Liver (tissue), 3 donors: ENCODE results near the gene PCF11.

ENCODE experiments used
- EGR1 ChIP-seq, 2 donors: IDR thresholded peaks; 2 replicates each; pipeline ENCODE4 v1.6.1; 2016 to 2018; ENCODE audit warnings: antibody characterized with exemption in 2 of 2, low read depth in 2 of 2
- GABPA ChIP-seq, 2 donors: IDR thresholded peaks in 1 of 2; conservative IDR thresholded peaks in 1 of 2; 2 replicates each; pipeline ENCODE4 v1.6.1; 2016; ENCODE audit warnings: antibody characterized with exemption in 2 of 2, mild to moderate bottlenecking in 1 of 2, moderate library complexity in 1 of 2
- HNF4A ChIP-seq, 2 donors: conservative IDR thresholded peaks; 2 replicates each; pipeline ENCODE4 v1.6.1; 2016; ENCODE audit warnings: antibody characterized with exemption in 2 of 2, mild to moderate bottlenecking in 2 of 2
- JUND ChIP-seq, 2 donors: IDR thresholded peaks; 2 replicates each; pipeline ENCODE4 v1.6.1; 2016; ENCODE audit warnings: antibody characterized with exemption in 2 of 2
- RAD21 ChIP-seq, 2 donors: IDR thresholded peaks; 2 replicates each; pipeline ENCODE4 v1.6.1; 2016; ENCODE audit warnings: antibody characterized with exemption in 2 of 2, mild to moderate bottlenecking in 2 of 2
- RXRA ChIP-seq, 2 donors: IDR thresholded peaks; 2 replicates each; pipeline ENCODE4 v1.6.1; 2017 to 2018; ENCODE audit warnings: antibody characterized with exemption in 2 of 2, mild to moderate bottlenecking in 1 of 2
- SP1 ChIP-seq: IDR thresholded peaks from 2 replicates; pipeline ENCODE4 v1.6.1; 2018; ENCODE audit warnings: antibody characterized with exemption, mild to moderate bottlenecking
- YY1 ChIP-seq: IDR thresholded peaks from 2 replicates; pipeline ENCODE4 v1.6.1; 2016; ENCODE audit warnings: antibody characterized with exemption, mild to moderate bottlenecking
- TF ChIP-seq, protein P1 (sequence below): fragments of 150-350 bp; IDR thresholded peaks from 2 replicates; pipeline ENCODE4 v1.5.1; 2017; ENCODE audit warnings: improper control_type of control experiment, low read depth, low read length; ENCODE audit not compliant: missing input control
- TF ChIP-seq, protein P2 (sequence below): IDR thresholded peaks from 2 replicates; pipeline ENCODE4 v1.6.1; 2016; ENCODE audit warnings: antibody characterized with exemption
- TF ChIP-seq, protein P3 (sequence below): IDR thresholded peaks from 2 replicates; pipeline ENCODE4 v1.6.1; 2016; ENCODE audit warnings: antibody characterized with exemption
- TF ChIP-seq, protein P4 (sequence below): IDR thresholded peaks from 2 replicates; pipeline ENCODE4 v1.6.1; 2016; ENCODE audit warnings: antibody characterized with exemption
- TF ChIP-seq, protein P5 (sequence below): IDR thresholded peaks from 2 replicates; pipeline ENCODE4 v1.6.1; 2016; ENCODE audit warnings: antibody characterized with exemption, mild to moderate bottlenecking
- donor health status: healthy.
- donor health status: healthy.

DNA sequence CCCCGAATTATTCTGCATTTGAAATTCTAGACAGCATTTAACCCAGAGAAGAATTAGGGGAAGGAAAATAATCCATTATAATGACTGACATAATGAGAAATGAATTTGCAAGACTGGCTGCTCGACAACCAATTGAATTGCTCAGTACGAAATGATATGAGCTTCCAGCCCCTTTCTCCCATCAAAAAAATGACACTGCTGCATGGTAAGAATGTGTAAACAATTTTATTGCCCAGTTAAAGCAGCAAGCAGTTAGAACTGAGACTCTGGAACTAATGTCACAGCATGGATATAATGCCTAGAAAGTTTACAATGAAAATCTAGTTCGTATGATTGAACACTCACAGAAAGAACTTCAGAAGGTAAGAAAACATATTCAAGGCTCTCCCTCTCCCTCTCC lies 24.7 kb upstream of the PCF11 start:
- no peak for TF ChIP-seq RAD21 (IDR thresholded peaks at IDR 0.05)
- TF ChIP-seq, protein P1, sequence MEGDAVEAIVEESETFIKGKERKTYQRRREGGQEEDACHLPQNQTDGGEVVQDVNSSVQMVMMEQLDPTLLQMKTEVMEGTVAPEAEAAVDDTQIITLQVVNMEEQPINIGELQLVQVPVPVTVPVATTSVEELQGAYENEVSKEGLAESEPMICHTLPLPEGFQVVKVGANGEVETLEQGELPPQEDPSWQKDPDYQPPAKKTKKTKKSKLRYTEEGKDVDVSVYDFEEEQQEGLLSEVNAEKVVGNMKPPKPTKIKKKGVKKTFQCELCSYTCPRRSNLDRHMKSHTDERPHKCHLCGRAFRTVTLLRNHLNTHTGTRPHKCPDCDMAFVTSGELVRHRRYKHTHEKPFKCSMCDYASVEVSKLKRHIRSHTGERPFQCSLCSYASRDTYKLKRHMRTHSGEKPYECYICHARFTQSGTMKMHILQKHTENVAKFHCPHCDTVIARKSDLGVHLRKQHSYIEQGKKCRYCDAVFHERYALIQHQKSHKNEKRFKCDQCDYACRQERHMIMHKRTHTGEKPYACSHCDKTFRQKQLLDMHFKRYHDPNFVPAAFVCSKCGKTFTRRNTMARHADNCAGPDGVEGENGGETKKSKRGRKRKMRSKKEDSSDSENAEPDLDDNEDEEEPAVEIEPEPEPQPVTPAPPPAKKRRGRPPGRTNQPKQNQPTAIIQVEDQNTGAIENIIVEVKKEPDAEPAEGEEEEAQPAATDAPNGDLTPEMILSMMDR, result no peak
- TF ChIP-seq, protein P2, sequence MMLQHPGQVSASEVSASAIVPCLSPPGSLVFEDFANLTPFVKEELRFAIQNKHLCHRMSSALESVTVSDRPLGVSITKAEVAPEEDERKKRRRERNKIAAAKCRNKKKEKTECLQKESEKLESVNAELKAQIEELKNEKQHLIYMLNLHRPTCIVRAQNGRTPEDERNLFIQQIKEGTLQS, result no peak
- no peak for TF ChIP-seq SP1
- TF ChIP-seq, protein P3, sequence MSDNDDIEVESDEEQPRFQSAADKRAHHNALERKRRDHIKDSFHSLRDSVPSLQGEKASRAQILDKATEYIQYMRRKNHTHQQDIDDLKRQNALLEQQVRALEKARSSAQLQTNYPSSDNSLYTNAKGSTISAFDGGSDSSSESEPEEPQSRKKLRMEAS, result no peak
- TF ChIP-seq EGR1 (IDR thresholded peaks at IDR 0.05; ENCODE audit: low read depth in 2 of 2), result no peak
- TF ChIP-seq YY1, result no peak
- TF ChIP-seq, protein P4, sequence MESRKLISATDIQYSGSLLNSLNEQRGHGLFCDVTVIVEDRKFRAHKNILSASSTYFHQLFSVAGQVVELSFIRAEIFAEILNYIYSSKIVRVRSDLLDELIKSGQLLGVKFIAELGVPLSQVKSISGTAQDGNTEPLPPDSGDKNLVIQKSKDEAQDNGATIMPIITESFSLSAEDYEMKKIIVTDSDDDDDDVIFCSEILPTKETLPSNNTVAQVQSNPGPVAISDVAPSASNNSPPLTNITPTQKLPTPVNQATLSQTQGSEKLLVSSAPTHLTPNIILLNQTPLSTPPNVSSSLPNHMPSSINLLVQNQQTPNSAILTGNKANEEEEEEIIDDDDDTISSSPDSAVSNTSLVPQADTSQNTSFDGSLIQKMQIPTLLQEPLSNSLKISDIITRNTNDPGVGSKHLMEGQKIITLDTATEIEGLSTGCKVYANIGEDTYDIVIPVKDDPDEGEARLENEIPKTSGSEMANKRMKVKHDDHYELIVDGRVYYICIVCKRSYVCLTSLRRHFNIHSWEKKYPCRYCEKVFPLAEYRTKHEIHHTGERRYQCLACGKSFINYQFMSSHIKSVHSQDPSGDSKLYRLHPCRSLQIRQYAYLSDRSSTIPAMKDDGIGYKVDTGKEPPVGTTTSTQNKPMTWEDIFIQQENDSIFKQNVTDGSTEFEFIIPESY, result no peak
- TF ChIP-seq HNF4A (conservative IDR thresholded peaks at IDR 0.05), result no peak
- TF ChIP-seq, protein P5, sequence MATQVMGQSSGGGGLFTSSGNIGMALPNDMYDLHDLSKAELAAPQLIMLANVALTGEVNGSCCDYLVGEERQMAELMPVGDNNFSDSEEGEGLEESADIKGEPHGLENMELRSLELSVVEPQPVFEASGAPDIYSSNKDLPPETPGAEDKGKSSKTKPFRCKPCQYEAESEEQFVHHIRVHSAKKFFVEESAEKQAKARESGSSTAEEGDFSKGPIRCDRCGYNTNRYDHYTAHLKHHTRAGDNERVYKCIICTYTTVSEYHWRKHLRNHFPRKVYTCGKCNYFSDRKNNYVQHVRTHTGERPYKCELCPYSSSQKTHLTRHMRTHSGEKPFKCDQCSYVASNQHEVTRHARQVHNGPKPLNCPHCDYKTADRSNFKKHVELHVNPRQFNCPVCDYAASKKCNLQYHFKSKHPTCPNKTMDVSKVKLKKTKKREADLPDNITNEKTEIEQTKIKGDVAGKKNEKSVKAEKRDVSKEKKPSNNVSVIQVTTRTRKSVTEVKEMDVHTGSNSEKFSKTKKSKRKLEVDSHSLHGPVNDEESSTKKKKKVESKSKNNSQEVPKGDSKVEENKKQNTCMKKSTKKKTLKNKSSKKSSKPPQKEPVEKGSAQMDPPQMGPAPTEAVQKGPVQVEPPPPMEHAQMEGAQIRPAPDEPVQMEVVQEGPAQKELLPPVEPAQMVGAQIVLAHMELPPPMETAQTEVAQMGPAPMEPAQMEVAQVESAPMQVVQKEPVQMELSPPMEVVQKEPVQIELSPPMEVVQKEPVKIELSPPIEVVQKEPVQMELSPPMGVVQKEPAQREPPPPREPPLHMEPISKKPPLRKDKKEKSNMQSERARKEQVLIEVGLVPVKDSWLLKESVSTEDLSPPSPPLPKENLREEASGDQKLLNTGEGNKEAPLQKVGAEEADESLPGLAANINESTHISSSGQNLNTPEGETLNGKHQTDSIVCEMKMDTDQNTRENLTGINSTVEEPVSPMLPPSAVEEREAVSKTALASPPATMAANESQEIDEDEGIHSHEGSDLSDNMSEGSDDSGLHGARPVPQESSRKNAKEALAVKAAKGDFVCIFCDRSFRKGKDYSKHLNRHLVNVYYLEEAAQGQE, result no peak
- TF ChIP-seq GABPA (IDR thresholded peaks at IDR 0.05 in 1 of 2, conservative IDR thresholded peaks at IDR 0.05 in 1 of 2), result no peak
- TF ChIP-seq JUND (IDR thresholded peaks at IDR 0.05), result no peak
- no peak for TF ChIP-seq RXRA (IDR thresholded peaks at IDR 0.05)
